Measurements from ENCODE around the gene APOC4. TPM values are rescaled to one million over a fixed set of nuclear protein-coding genes. Genes with fewer than 3 reads are reported as not detected.
A peak's percentile ranks its signal among the peaks of the same experiment; 100 is the strongest.

The APOC4 gene
- total and polyA plus RNA-seq, 2 experiments from 2014 or later, result not detected

DNA sequence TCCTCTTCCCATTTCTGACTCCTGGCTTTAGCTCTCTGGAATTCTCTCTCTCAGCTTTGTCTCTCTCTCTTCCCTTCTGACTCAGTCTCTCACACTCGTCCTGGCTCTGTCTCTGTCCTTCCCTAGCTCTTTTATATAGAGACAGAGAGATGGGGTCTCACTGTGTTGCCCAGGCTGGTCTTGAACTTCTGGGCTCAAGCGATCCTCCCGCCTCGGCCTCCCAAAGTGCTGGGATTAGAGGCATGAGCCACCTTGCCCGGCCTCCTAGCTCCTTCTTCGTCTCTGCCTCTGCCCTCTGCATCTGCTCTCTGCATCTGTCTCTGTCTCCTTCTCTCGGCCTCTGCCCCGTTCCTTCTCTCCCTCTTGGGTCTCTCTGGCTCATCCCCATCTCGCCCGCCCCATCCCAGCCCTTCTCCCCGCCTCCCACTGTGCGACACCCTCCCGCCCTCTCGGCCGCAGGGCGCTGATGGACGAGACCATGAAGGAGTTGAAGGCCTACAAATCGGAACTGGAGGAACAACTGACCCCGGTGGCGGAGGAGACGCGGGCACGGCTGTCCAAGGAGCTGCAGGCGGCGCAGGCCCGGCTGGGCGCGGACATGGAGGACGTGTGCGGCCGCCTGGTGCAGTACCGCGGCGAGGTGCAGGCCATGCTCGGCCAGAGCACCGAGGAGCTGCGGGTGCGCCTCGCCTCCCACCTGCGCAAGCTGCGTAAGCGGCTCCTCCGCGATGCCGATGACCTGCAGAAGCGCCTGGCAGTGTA lies 33.8 kb upstream of the APOC4 start:
- Histone ChIP-seq H4K20me1 (replicated peaks; ENCODE audit: insufficient read depth) (no peaks in the 10 kb centered on the region; the same call in 1 of the 2 replicates), H3K27me3 (ENCODE audit: insufficient read depth) (no peaks in the 10 kb centered on the region), H3K27ac (ENCODE audit: low read depth) (no peak overlapping the region), H3K4me2 (no peak overlapping the region), H3K4me3 (no peak overlapping the region), H3K9me2 (ENCODE audit: insufficient read depth) (no peaks in the 10 kb centered on the region), H3K79me2 (replicated peaks; ENCODE audit: insufficient read depth) (peaks cover 17% of the 10 kb centered on the region), H2AFZ (no peak overlapping the region), H3K36me3 (ENCODE audit: insufficient read depth) (peaks cover 17% of the 10 kb centered on the region), H3K4me1 (ENCODE audit: insufficient read depth) (peaks cover 26% of the 10 kb centered on the region), H3F3A (replicated peaks; ENCODE audit: low read depth) (peaks cover 47% of the 10 kb centered on the region)
- H3K27ac Mint-ChIP-seq, result peak overlapping the region; percentile 27; the same call in 1 of the 2 replicates
- ATAC-seq (no peak), DNase-seq (ENCODE audit: low spot score) (no peak)
- H3K36me3 Mint-ChIP-seq (ENCODE audit: low read depth), result peaks cover 40% of the 10 kb centered on the region
- peaks cover 39% of the 10 kb centered on the region for H3K4me1 Mint-ChIP-seq
- H3K9me3 Mint-ChIP-seq, result peaks cover 2% of the 10 kb centered on the region; the same call in 1 of the 3 replicates
- H3K27me3 Mint-ChIP-seq (ENCODE audit: insufficient read depth, low read depth, poor library complexity), result peaks cover 41% of the 10 kb centered on the region
- TF ChIP-seq REST (IDR thresholded peaks at IDR 0.05; ENCODE audit: unreplicated experiment) (no peak), POLR2AphosphoS5 (IDR thresholded peaks at IDR 0.05; ENCODE audit: low read depth) (no peak), ZNF331 (CRISPR knock-in tag; IDR thresholded peaks at IDR 0.05; ENCODE audit: low read depth) (no peak), ZNF462 (CRISPR knock-in tag; IDR thresholded peaks at IDR 0.05) (no peak), JUNB (IDR thresholded peaks at IDR 0.05; ENCODE audit: unreplicated experiment) (no peak), NANOG (IDR thresholded peaks at IDR 0.05; ENCODE audit: borderline replicate concordance) (no peak), CREB1 (CRISPR knock-in tag; IDR thresholded peaks at IDR 0.05; ENCODE audit: low read depth) (no peak)
- TF ChIP-seq, protein P1, sequence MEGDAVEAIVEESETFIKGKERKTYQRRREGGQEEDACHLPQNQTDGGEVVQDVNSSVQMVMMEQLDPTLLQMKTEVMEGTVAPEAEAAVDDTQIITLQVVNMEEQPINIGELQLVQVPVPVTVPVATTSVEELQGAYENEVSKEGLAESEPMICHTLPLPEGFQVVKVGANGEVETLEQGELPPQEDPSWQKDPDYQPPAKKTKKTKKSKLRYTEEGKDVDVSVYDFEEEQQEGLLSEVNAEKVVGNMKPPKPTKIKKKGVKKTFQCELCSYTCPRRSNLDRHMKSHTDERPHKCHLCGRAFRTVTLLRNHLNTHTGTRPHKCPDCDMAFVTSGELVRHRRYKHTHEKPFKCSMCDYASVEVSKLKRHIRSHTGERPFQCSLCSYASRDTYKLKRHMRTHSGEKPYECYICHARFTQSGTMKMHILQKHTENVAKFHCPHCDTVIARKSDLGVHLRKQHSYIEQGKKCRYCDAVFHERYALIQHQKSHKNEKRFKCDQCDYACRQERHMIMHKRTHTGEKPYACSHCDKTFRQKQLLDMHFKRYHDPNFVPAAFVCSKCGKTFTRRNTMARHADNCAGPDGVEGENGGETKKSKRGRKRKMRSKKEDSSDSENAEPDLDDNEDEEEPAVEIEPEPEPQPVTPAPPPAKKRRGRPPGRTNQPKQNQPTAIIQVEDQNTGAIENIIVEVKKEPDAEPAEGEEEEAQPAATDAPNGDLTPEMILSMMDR (conservative IDR thresholded peaks at IDR 0.05; ENCODE audit: low read depth in 2 of 2), result no peak
- no peak overlapping the region; the same call in 2 of the 3 replicates for H3K4me3 Mint-ChIP-seq

All from GM23338 (cell line).